ENCODE results near the gene ZNF516. TPM values are rescaled to one million over a fixed set of nuclear protein-coding genes. Genes with fewer than 3 reads are reported as not detected.

ZNF516 gene
- total and polyA plus RNA-seq, 10 of the 15 experiments (the other 5 are each of a cell fraction or from before 2014, with no cell fraction given) = 2.0 to 32.0 (median 8.3) TPM

- TF ChIP-seq ASH2L (IDR thresholded peaks at IDR 0.05; ENCODE audit: borderline replicate concordance, low read depth) (no peak), MEF2B (IDR thresholded peaks at IDR 0.05; ENCODE audit: partially characterized antibody, poor library complexity, severe bottlenecking) (no peak), RB1 (IDR thresholded peaks at IDR 0.05; ENCODE audit: borderline replicate concordance) (no peak), SIN3A (IDR thresholded peaks at IDR 0.05; ENCODE audit: low read depth, low read length) (no peak), BCLAF1 (IDR thresholded peaks at IDR 0.05) (no peak), USF1 (IDR thresholded peaks at IDR 0.05; ENCODE audit: borderline replicate concordance, extremely low read length, insufficient read depth, low read depth, low read length) (no peak), FOXK2 (IDR thresholded peaks at IDR 0.05) (no peak), NR2C2 (IDR thresholded peaks at IDR 0.05; ENCODE audit: borderline replicate concordance, control insufficient read depth, insufficient read length, low read depth) (no peak), BRCA1 (IDR thresholded peaks at IDR 0.05; ENCODE audit: low read depth, low read length) (no peak)
Observed at GRCh38 chr18:76441002-76441667, 53.9 kb downstream of the ZNF516 start (continued).

All from GM12878 (cell line).